Measurements from ENCODE around the gene TLCD5. TPM values are rescaled to one million over a fixed set of nuclear protein-coding genes. Genes with fewer than 3 reads are reported as not detected.

TLCD5 gene
- total and polyA plus RNA-seq, 2 donors from 2014 or later, result 4.9 to 6.0 TPM

GRCh38 chr11:120342226-120342625, 17.1 kb downstream of the TLCD5 start:
- Histone ChIP-seq H3K27me3 (ENCODE audit: control insufficient read depth, insufficient read depth, low read length) (no peaks in the 10 kb centered on the region), H3K9ac (ENCODE audit: low read length in 3 of 3) (no peak overlapping the region), H3K4me1 (ENCODE audit: control insufficient read depth in 2 of 3, insufficient read depth in 2 of 3, low read depth in 1 of 3, low read length in 3 of 3) (peaks cover 0 to 48% (median 12%) of the 10 kb centered on the region in 3 donors), H3K4me3 (ENCODE audit: low read length in 3 of 3) (peak overlapping the region in 1 of 3 donors; percentile 15), H3K36me3 (ENCODE audit: control insufficient read depth in 2 of 3, insufficient read depth in 3 of 3, low read length in 3 of 3) (no peaks in the 10 kb centered on the region), H3K9me3 (ENCODE audit: control insufficient read depth in 2 of 3, insufficient read depth in 1 of 3, low read length in 3 of 3) (no peaks in the 10 kb centered on the region), H3K27ac (ENCODE audit: low read depth in 2 of 2, low read length in 2 of 2) (peak overlapping the region in 1 of 2 donors; percentile 20)
- intact Hi-C loops (cut with DNase I), result no loop called here
- TF ChIP-seq CTCF (IDR thresholded peaks at IDR 0.05; ENCODE audit: borderline replicate concordance, extremely low read depth, insufficient read depth), result no peak
- no peak for DNase-seq
- no peak for FAIRE-seq

- H3K4me1 ChIP-seq (ENCODE audit: control insufficient read depth in 2 of 3, insufficient read depth in 2 of 3, low read depth in 1 of 3, low read length in 3 of 3), result peaks cover 0 to 48% (median 12%) of the 10 kb centered on the region in 3 donors
- intact Hi-C loops (cut with DNase I), result no loop called here
- no peak for FAIRE-seq
Observed at GRCh38 chr11:120342678-120343077, 17.6 kb downstream of the TLCD5 start.

GRCh38 chr11:120343429-120343828, 18.3 kb downstream of the TLCD5 start:
- Histone ChIP-seq H3K27ac (ENCODE audit: low read depth in 2 of 2, low read length in 2 of 2) (peak overlapping the region in 1 of 2 donors; percentile 47), H3K9me3 (ENCODE audit: control insufficient read depth in 2 of 3, insufficient read depth in 1 of 3, low read length in 3 of 3) (no peaks in the 10 kb centered on the region), H3K4me3 (ENCODE audit: low read length in 3 of 3) (peak overlapping the region in 2 of 3 donors; percentile 23 to 44), H3K9ac (ENCODE audit: low read length in 3 of 3) (no peak overlapping the region), H3K36me3 (ENCODE audit: control insufficient read depth in 2 of 3, insufficient read depth in 3 of 3, low read length in 3 of 3) (no peaks in the 10 kb centered on the region), H3K27me3 (ENCODE audit: control insufficient read depth, insufficient read depth, low read length) (no peaks in the 10 kb centered on the region), H3K4me1 (ENCODE audit: control insufficient read depth in 2 of 3, insufficient read depth in 2 of 3, low read depth in 1 of 3, low read length in 3 of 3) (peaks cover 0 to 48% (median 10%) of the 10 kb centered on the region in 3 donors)
- FAIRE-seq, result no peak
- TF ChIP-seq CTCF (IDR thresholded peaks at IDR 0.05; ENCODE audit: borderline replicate concordance, extremely low read depth, insufficient read depth), result no peak
- intact Hi-C loops (cut with DNase I), result no loop called here
- DNase-seq, result peak in 1 of 5 donors; percentile 33

More at GRCh38 chr11:120342678-120343077, 17.6 kb downstream of the TLCD5 start:
- Histone ChIP-seq H3K4me3 (ENCODE audit: low read length in 3 of 3) (peak overlapping the region in 1 of 3 donors; percentile 15), H3K27ac (ENCODE audit: low read depth in 2 of 2, low read length in 2 of 2) (no peak overlapping the region), H3K36me3 (ENCODE audit: control insufficient read depth in 2 of 3, insufficient read depth in 3 of 3, low read length in 3 of 3) (no peaks in the 10 kb centered on the region), H3K9me3 (ENCODE audit: control insufficient read depth in 2 of 3, insufficient read depth in 1 of 3, low read length in 3 of 3) (no peaks in the 10 kb centered on the region), H3K9ac (ENCODE audit: low read length in 3 of 3) (no peak overlapping the region), H3K27me3 (ENCODE audit: control insufficient read depth, insufficient read depth, low read length) (no peaks in the 10 kb centered on the region)
- no peak for DNase-seq
- no peak for TF ChIP-seq CTCF (IDR thresholded peaks at IDR 0.05; ENCODE audit: borderline replicate concordance, extremely low read depth, insufficient read depth)
